OCI-LY1 (cell line): ENCODE data around the gene TIGD1.

Source experiments
- H2AFZ ChIP-seq: fragments of 200-600 bp; sonication (generic), shearing (Covaris generic); 2 replicates; pipeline ENCODE4 v1.6.0; 2014; ENCODE audit warnings: antibody characterized with exemption, mild to moderate bottlenecking, low read length
- H3F3A ChIP-seq: fragments of 200-600 bp; sonication (generic), shearing (Covaris generic); 2 replicates; pipeline ENCODE4 v1.6.0; 2014; ENCODE audit warnings: mild to moderate bottlenecking, antibody characterized with exemption, low read length, moderate library complexity; ENCODE audit not compliant: insufficient read depth
- H3K27ac ChIP-seq: fragments of 200-600 bp; sonication (generic); 2 replicates; pipeline ENCODE4 v1.5.1; 2014; ENCODE audit warnings: low read length, mixed run types, mild to moderate bottlenecking, low read depth; ENCODE audit not compliant: poor library complexity, severe bottlenecking
- H3K27me3 ChIP-seq: fragments of 200-600 bp; sonication (generic); 2 replicates; pipeline ENCODE4 v1.6.0; 2014; ENCODE audit warnings: antibody characterized with exemption, mild to moderate bottlenecking, low read length, moderate library complexity; ENCODE audit not compliant: insufficient read depth
- H3K36me3 ChIP-seq: fragments of 200-600 bp; sonication (generic); 2 replicates; pipeline ENCODE4 v1.6.1; 2014; ENCODE audit warnings: mild to moderate bottlenecking, antibody characterized with exemption, low read length, moderate library complexity, mixed read lengths; ENCODE audit not compliant: insufficient read depth
- H3K4me1 ChIP-seq: fragments of 200-600 bp; sonication (generic); 2 replicates; pipeline ENCODE4 v1.5.1; 2014; ENCODE audit warnings: mild to moderate bottlenecking, low read length, moderate library complexity; ENCODE audit not compliant: insufficient read depth, severe bottlenecking
- H3K4me2 ChIP-seq: fragments of 200-600 bp; sonication (generic), shearing (Covaris generic); 2 replicates; pipeline ENCODE4 v1.6.1; 2014; ENCODE audit warnings: low read length
- H3K4me3 ChIP-seq: fragments of 200-600 bp; sonication (generic); 2 replicates; pipeline ENCODE4 v1.5.1; 2014; ENCODE audit warnings: low read length, low read depth, mild to moderate bottlenecking, mixed read lengths; ENCODE audit not compliant: poor library complexity, severe bottlenecking
- H3K79me2 ChIP-seq: fragments of 200-600 bp; shearing (Covaris generic); 2 replicates; pipeline ENCODE4 v1.6.1; 2016; ENCODE audit warnings: mixed run types, low read length, mixed read lengths; ENCODE audit not compliant: insufficient read depth
- H3K9ac ChIP-seq: fragments of 200-600 bp; sonication (generic), shearing (Covaris generic); 2 replicates; pipeline ENCODE4 v1.6.1; 2014; ENCODE audit warnings: mild to moderate bottlenecking, low read length, mixed read lengths
- H3K9me2 ChIP-seq: fragments of 200-600 bp; sonication (generic), shearing (Covaris generic); 2 replicates; pipeline ENCODE4 v1.6.1; 2014; ENCODE audit warnings: low read depth, mild to moderate bottlenecking, low read length, mixed read lengths
- H3K9me3 ChIP-seq: fragments of 200-600 bp; shearing (Covaris generic); 2 replicates; pipeline ENCODE4 v1.6.1; 2014; ENCODE audit warnings: low read length, mixed read lengths
- H4K20me1 ChIP-seq: fragments of 200-600 bp; sonication (generic), shearing (Covaris generic); 2 replicates; pipeline ENCODE4 v1.6.0; 2016; ENCODE audit warnings: mild to moderate bottlenecking, low read length; ENCODE audit not compliant: insufficient read depth
- CTCF ChIP-seq: fragments of 200-600 bp; sonication (generic), shearing (Covaris generic); IDR thresholded peaks from 2 replicates; pipeline ENCODE4 v1.5.1; 2017; ENCODE audit warnings: mild to moderate bottlenecking, antibody characterized with exemption, low read length, moderate library complexity, mixed read lengths
- EZH2 ChIP-seq: fragments of 200-600 bp; sonication (generic), shearing (Covaris generic); IDR thresholded peaks from 2 replicates; pipeline ENCODE4 v1.8.0; 2017; ENCODE audit warnings: borderline replicate concordance, mixed run types, mild to moderate bottlenecking, antibody characterized with exemption, low read length, moderate library complexity, mixed read lengths

The TIGD1 gene

GRCh38 chr2:232527905-232528470 lies 22.4 kb downstream of the TIGD1 start:
- no peaks in the 10 kb centered on the region for H3K79me2 ChIP-seq
- H3K36me3 ChIP-seq, result no peaks in the 10 kb centered on the region
- H4K20me1 ChIP-seq, result no peaks in the 10 kb centered on the region
- no peak for TF ChIP-seq CTCF
- H3K4me1 ChIP-seq, result peaks cover 8% of the 10 kb centered on the region
- no peaks in the 10 kb centered on the region for H3F3A ChIP-seq
- H3K9ac ChIP-seq, result no peak overlapping the region
- no peak overlapping the region for H3K4me3 ChIP-seq
- no peaks in the 10 kb centered on the region for H3K9me2 ChIP-seq
- no peak overlapping the region for H3K4me2 ChIP-seq
- H3K27me3 ChIP-seq, result peaks cover 14% of the 10 kb centered on the region; the same call in 1 of the 2 replicates
- H2AFZ ChIP-seq, result no peak overlapping the region
- no peak overlapping the region for H3K27ac ChIP-seq
- no peaks in the 10 kb centered on the region for H3K9me3 ChIP-seq

GRCh38 chr2:232526372-232526941 lies 23.9 kb downstream of the TIGD1 start:
- Histone ChIP-seq H3K4me3 (no peak overlapping the region), H3K4me2 (no peak overlapping the region), H3F3A (no peaks in the 10 kb centered on the region), H3K9me2 (no peaks in the 10 kb centered on the region), H4K20me1 (no peaks in the 10 kb centered on the region), H3K79me2 (no peaks in the 10 kb centered on the region), H3K27me3 (peaks cover 14% of the 10 kb centered on the region; the same call in 1 of the 2 replicates), H2AFZ (no peak overlapping the region), H3K4me1 (no peaks in the 10 kb centered on the region), H3K9me3 (no peaks in the 10 kb centered on the region), H3K9ac (no peak overlapping the region), H3K27ac (no peak overlapping the region), H3K36me3 (no peaks in the 10 kb centered on the region)
- TF ChIP-seq EZH2 (no peak), CTCF (no peak)

GRCh38 chr2:232525791-232526371 lies 24.5 kb downstream of the TIGD1 start, which contains the start of gene CHRND:
TSS of gene CHRND (plus strand) at chr2:232526160. CDS start at chr2:232526216, 56 bp downstream.
- no peaks in the 10 kb centered on the region for H4K20me1 ChIP-seq
- H3K27ac ChIP-seq, result no peak within 1 kb of the TSS
- no peak within 1 kb of the TSS for H3K4me2 ChIP-seq
- H3K9me2 ChIP-seq, result no peaks in the 10 kb centered on the region
- no peak within 1 kb of the TSS for H3K9ac ChIP-seq
- H2AFZ ChIP-seq, result no peak within 1 kb of the TSS
- no peaks in the 10 kb centered on the region for H3F3A ChIP-seq
- H3K79me2 ChIP-seq, result no peaks in the 10 kb centered on the region
- H3K4me3 ChIP-seq, result no peak within 1 kb of the TSS
- H3K9me3 ChIP-seq, result no peaks in the 10 kb centered on the region
- H3K4me1 ChIP-seq, result no peaks in the 10 kb centered on the region
- H3K36me3 ChIP-seq, result no peaks in the 10 kb centered on the region
- peaks cover 8% of the 10 kb centered on the region; the same call in 1 of the 2 replicates for H3K27me3 ChIP-seq
- TF ChIP-seq CTCF, result no peak
- no peak for TF ChIP-seq EZH2
